ENCODE results near the gene PGAM5. TPM values are rescaled to one million over a fixed set of nuclear protein-coding genes. Genes with fewer than 3 reads are reported as not detected.

The PGAM5 gene
- total and polyA plus RNA-seq, 8 donors, result 1.8 to 49.8 (median 15.5) TPM

- DNase-seq, result no peak
- H3K4me1 ChIP-seq, result no peaks in the 10 kb centered on the region
- intact Hi-C loops (cut with DNase I; ENCODE audit: low total_unique reads), result no loop called here
- TF ChIP-seq POLR2AphosphoS5 (IDR thresholded peaks at IDR 0.05), result no peak
- no peak for TF ChIP-seq CTCF (IDR thresholded peaks at IDR 0.05)
- no peak for TF ChIP-seq EP300 (IDR thresholded peaks at IDR 0.05)
- TF ChIP-seq POLR2A (IDR thresholded peaks at IDR 0.05), result no peak
- H3K4me3 ChIP-seq, result no peak overlapping the region
- peaks cover 87 to 100% (median 100%) of the 10 kb centered on the region in 4 donors for H3K36me3 ChIP-seq
- H3K9me3 ChIP-seq, result no peaks in the 10 kb centered on the region
- H3K27ac ChIP-seq, result no peak overlapping the region
- 92 to 97% (median 95%) methylated on average over 19 to 20 of the region's 20 CpGs for WGBS, 5 donors
- H3K27me3 ChIP-seq, result no peaks in the 10 kb centered on the region
Observed at GRCh38 chr12:132735496-132735895, 24.9 kb downstream of the PGAM5 start.

GRCh38 chr12:132736378-132736777 lies 25.7 kb downstream of the PGAM5 start:
- no peak for DNase-seq
- 90 to 97% (median 95%) methylated on average over 9 to 12 of the region's 12 CpGs for WGBS, 5 donors
- intact Hi-C loops (cut with DNase I; ENCODE audit: low total_unique reads), result no loop called here
- Histone ChIP-seq H3K27me3 (no peaks in the 10 kb centered on the region), H3K27ac (no peak overlapping the region), H3K4me1 (no peaks in the 10 kb centered on the region), H3K4me3 (no peak overlapping the region), H3K9me3 (no peaks in the 10 kb centered on the region), H3K36me3 (peaks cover 87 to 100% (median 100%) of the 10 kb centered on the region in 4 donors)
- TF ChIP-seq POLR2A (IDR thresholded peaks at IDR 0.05) (no peak), EP300 (IDR thresholded peaks at IDR 0.05) (no peak), POLR2AphosphoS5 (IDR thresholded peaks at IDR 0.05) (no peak), CTCF (IDR thresholded peaks at IDR 0.05) (no peak)

DNA sequence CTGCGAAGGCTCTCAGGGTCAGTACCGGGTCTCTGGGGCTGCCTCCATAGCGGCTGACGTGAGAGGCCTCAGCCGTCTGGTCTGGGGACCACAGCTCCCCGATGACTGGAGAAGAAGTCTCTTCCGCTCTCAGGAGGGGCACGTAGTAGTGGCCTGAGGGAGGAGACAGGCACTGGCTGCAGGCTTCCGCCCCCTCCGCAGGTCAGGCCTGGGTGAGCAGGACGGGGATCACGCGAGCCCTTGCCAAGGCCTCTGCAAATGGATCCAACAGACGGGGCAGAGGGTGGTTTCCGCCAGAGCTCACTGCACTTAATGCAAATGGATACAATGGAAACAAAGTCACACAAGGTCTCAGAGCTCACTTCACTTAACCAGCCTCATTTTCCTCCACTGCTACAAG lies 26.3 kb downstream of the PGAM5 start:
- no peak overlapping the region for H3K4me3 ChIP-seq
- no peaks in the 10 kb centered on the region for H3K27me3 ChIP-seq
- intact Hi-C loops (cut with DNase I; ENCODE audit: low total_unique reads), result no loop called here
- H3K9me3 ChIP-seq, result no peaks in the 10 kb centered on the region
- DNase-seq, result no peak
- 93 to 98% (median 97%) methylated on average over 3 to 15 of the region's 15 CpGs for WGBS, 5 donors
- TF ChIP-seq POLR2AphosphoS5 (IDR thresholded peaks at IDR 0.05), result no peak
- no peak for TF ChIP-seq EP300 (IDR thresholded peaks at IDR 0.05)
- TF ChIP-seq CTCF (IDR thresholded peaks at IDR 0.05), result no peak
- TF ChIP-seq POLR2A (IDR thresholded peaks at IDR 0.05), result no peak
- no peaks in the 10 kb centered on the region for H3K4me1 ChIP-seq
- H3K27ac ChIP-seq, result no peak overlapping the region
- H3K36me3 ChIP-seq, result peaks cover 86 to 100% (median 100%) of the 10 kb centered on the region in 4 donors

- peaks cover 82 to 100% (median 100%) of the 10 kb centered on the region in 4 donors for H3K36me3 ChIP-seq
- H3K27ac ChIP-seq, result no peak overlapping the region
- WGBS, 5 donors, result 92 to 94% (median 93%) methylated on average over 18 to 19 of the region's 19 CpGs
- intact Hi-C loops (cut with DNase I; ENCODE audit: low total_unique reads), result no loop called here
- no peak for DNase-seq
- no peak overlapping the region for H3K4me3 ChIP-seq
- no peak for TF ChIP-seq POLR2A (IDR thresholded peaks at IDR 0.05)
- TF ChIP-seq POLR2AphosphoS5 (IDR thresholded peaks at IDR 0.05), result no peak
- TF ChIP-seq EP300 (IDR thresholded peaks at IDR 0.05), result no peak
- no peak for TF ChIP-seq CTCF (IDR thresholded peaks at IDR 0.05)
- no peaks in the 10 kb centered on the region for H3K27me3 ChIP-seq
- no peaks in the 10 kb centered on the region for H3K4me1 ChIP-seq
- no peaks in the 10 kb centered on the region for H3K9me3 ChIP-seq
Observed at GRCh38 chr12:132739600-132740312, 29.1 kb downstream of the PGAM5 start.
